K562 (cell line): ENCODE measurements around the gene ANKZF1.

Experiments
- ARID3B ChIP-seq: fragments of 250-450 bp; sonication (Bioruptor Pico); IDR thresholded peaks from 2 replicates; pipeline ENCODE4 v1.4.0; 2020; ENCODE audit warnings: borderline replicate concordance
- CTCF ChIP-seq, 3 experiments: IDR thresholded peaks in 2 of 3; conservative IDR thresholded peaks in 1 of 3; 2 replicates each; pipeline ENCODE4 v1.5.1; 2011 to 2012; ENCODE audit warnings: low read length in 3 of 3, mild to moderate bottlenecking in 3 of 3, control low read depth in 2 of 3, improper control_type of control experiment in 1 of 3, inconsistent platforms in 1 of 3, low read depth in 1 of 3, mixed read lengths in 1 of 3, moderate library complexity in 1 of 3; ENCODE audit not compliant: insufficient read depth in 2 of 3
- ELF4 ChIP-seq: fragments of 450-650 bp; formaldehyde crosslinking; IDR thresholded peaks from 2 replicates; pipeline ENCODE4 v1.4.0; 2022; ENCODE audit warnings: missing genetic modification characterization
- FOXM1 ChIP-seq, 2 experiments: fragments of 450-650 bp in 1 of 2; sonication (generic) in 1 of 2; formaldehyde crosslinking in 1 of 2; IDR thresholded peaks; 2 replicates each; pipeline versions ENCODE4 v1.6.1 to v1.9.0; 2017 to 2022; ENCODE audit warnings: low read depth in 2 of 2, mild to moderate bottlenecking in 2 of 2, missing genetic modification reagents in 1 of 2, moderate library complexity in 1 of 2
- KLF1 ChIP-seq: fragments of 450-650 bp; IDR thresholded peaks from 2 replicates; pipeline ENCODE4 v1.6.1; 2016; ENCODE audit warnings: missing genetic modification characterization, missing compliant biosample characterization
- KLF13 ChIP-seq: fragments of 450-650 bp; IDR thresholded peaks from 2 replicates; pipeline ENCODE4 v1.6.1; 2016; ENCODE audit warnings: missing genetic modification characterization, low read depth, mild to moderate bottlenecking, missing compliant biosample characterization, moderate library complexity, borderline replicate concordance
- NBN ChIP-seq: fragments of 450-650 bp; IDR thresholded peaks from 2 replicates; pipeline ENCODE4 v1.6.1; 2016; ENCODE audit warnings: low read depth, mild to moderate bottlenecking
- POLR2A ChIP-seq: fragments of 450-650 bp; conservative IDR thresholded peaks from 2 replicates; pipeline ENCODE4 v1.6.1; 2016
- POLR2AphosphoS5 ChIP-seq: IDR thresholded peaks from 2 replicates; pipeline ENCODE4 v1.6.1; 2011; ENCODE audit warnings: mild to moderate bottlenecking, low read depth, low read length, moderate library complexity; ENCODE audit not compliant: control insufficient read depth, insufficient read depth
- PYGO2 ChIP-seq: fragments of 450-650 bp; IDR thresholded peaks from 2 replicates; pipeline ENCODE4 v1.6.1; 2016; ENCODE audit warnings: mild to moderate bottlenecking, missing genetic modification characterization, moderate library complexity, missing compliant biosample characterization
- RREB1 ChIP-seq: fragments of 250-450 bp; sonication (Bioruptor Pico); IDR thresholded peaks from 2 replicates; pipeline ENCODE4 v1.4.0; 2020
- SNRNP70 ChIP-seq: fragments of 200-400 bp; formaldehyde crosslinking; optimal IDR thresholded peaks from 2 replicates; pipeline ENCODE3; 2017; ENCODE audit warnings: low read depth, low read length
- TAF15 ChIP-seq: fragments of 200-400 bp; formaldehyde crosslinking; IDR thresholded peaks from 2 replicates; pipeline ENCODE4 v1.6.1; 2017; ENCODE audit warnings: mild to moderate bottlenecking, low read depth, low read length, moderate library complexity

GRCh38 chr2:219182331-219183150, 47.1 kb upstream of the ANKZF1 start:
- TF ChIP-seq CTCF (IDR thresholded peaks at IDR 0.05 in 2 of 3, conservative IDR thresholded peaks at IDR 0.05 in 1 of 3; ENCODE audit: insufficient read depth in 2 of 3, low read depth in 1 of 3, low read length in 3 of 3) (no peak), KLF13 (tag) (no peak), RREB1 (no peak), ARID3B (CRISPR knock-in tag) (no peak), POLR2A (no peak), PYGO2 (tag) (no peak), FOXM1 (IDR thresholded peaks at IDR 0.05; ENCODE audit: low read depth) (no peak), FOXM1 (CRISPR knock-in tag; IDR thresholded peaks at IDR 0.05; ENCODE audit: low read depth) (no peak), TAF15 (no peak), KLF1 (tag) (no peak), NBN (no peak), POLR2AphosphoS5 (no peak), ELF4 (CRISPR knock-in tag) (no peak), SNRNP70 (no peak)
